Naive thymus-derived CD4-positive, alpha-beta T cell (primary cell): ENCODE measurements around the gene DCDC2. TPM values are rescaled to one million over a fixed set of nuclear protein-coding genes. Genes with fewer than 3 reads are reported as not detected.

Experiments used
- ATAC-seq: fragments of 150-1000 bp; cut with Tn5 transposase; 2 replicates; pipeline ENCODE4 v1.10.0; 2021; ENCODE audit warnings: mild to moderate bottlenecking, moderate library complexity
- CTCF ChIA-PET: fragments of 350-600 bp; sonication (Branson Sonifier 250); formaldehyde crosslinking; loops from one replicate; lab custom pipeline; 2021; ENCODE audit warnings: antibody characterized with exemption; lab: Charles Lee
- POLR2A ChIA-PET: fragments of 350-600 bp; sonication (Branson Sonifier 250); formaldehyde crosslinking; loops from one replicate; lab custom pipeline; 2021; ENCODE audit warnings: antibody characterized with exemption, inconsistent platforms; lab: Charles Lee
- DNase-seq, 9 donors: peaks; one replicate each; pipeline versions ENCODE4 v3.0.0 to v3.0.0-alpha.2; 2020 to 2022; ENCODE audit warnings: mixed read lengths in 1 of 9
- H3K27ac ChIP-seq: one replicate; pipeline ENCODE4 v1.7.0; 2013; ENCODE audit warnings: mild to moderate bottlenecking, low read depth, low read length, moderate library complexity
- H3K27me3 ChIP-seq, 2 donors: one replicate each; pipeline ENCODE4 v1.7.0; 2013; ENCODE audit warnings: low read length in 2 of 2, mild to moderate bottlenecking in 2 of 2, moderate library complexity in 2 of 2; ENCODE audit not compliant: control insufficient read depth in 2 of 2, insufficient read depth in 2 of 2
- H3K36me3 ChIP-seq, 3 experiments: 1 replicate in 2 of 3; 2 replicates in 1 of 3; pipeline ENCODE4 v1.7.0; 2013; ENCODE audit warnings: low read length in 3 of 3, mild to moderate bottlenecking in 3 of 3, moderate library complexity in 1 of 3; ENCODE audit not compliant: insufficient read depth in 3 of 3, control insufficient read depth in 2 of 3
- H3K4me1 ChIP-seq, 2 donors: one replicate each; pipeline ENCODE4 v1.7.0; 2013; ENCODE audit warnings: low read length in 2 of 2, mild to moderate bottlenecking in 2 of 2, moderate library complexity in 1 of 2; ENCODE audit not compliant: control insufficient read depth in 2 of 2, insufficient read depth in 2 of 2
- H3K4me3 ChIP-seq: 2 replicates; pipeline ENCODE4 v1.7.0; 2013; ENCODE audit warnings: mild to moderate bottlenecking, low read length
- H3K9me3 ChIP-seq, 3 experiments: 1 replicate in 2 of 3; 2 replicates in 1 of 3; pipeline ENCODE4 v1.7.0; 2013; ENCODE audit warnings: low read length in 3 of 3; ENCODE audit not compliant: control insufficient read depth in 2 of 3
- H3K27ac Mint-ChIP-seq, 9 donors: one replicate each; pipeline ENCODE4 v1.8.0; 2020 to 2022; ENCODE audit warnings: mixed read lengths in 9 of 9, mild to moderate bottlenecking in 8 of 9, moderate library complexity in 5 of 9, inconsistent platforms in 2 of 9
- H3K27me3 Mint-ChIP-seq, 5 donors: one replicate each; pipeline ENCODE4 v1.8.0; 2021 to 2022; ENCODE audit warnings: mixed read lengths in 5 of 5, mild to moderate bottlenecking in 1 of 5
- H3K36me3 Mint-ChIP-seq, 5 donors: one replicate each; pipeline ENCODE4 v1.8.0; 2020 to 2022; ENCODE audit warnings: mixed read lengths in 5 of 5, mild to moderate bottlenecking in 3 of 5, inconsistent platforms in 1 of 5
- H3K4me1 Mint-ChIP-seq, 7 donors: one replicate each; pipeline ENCODE4 v1.8.0; 2020 to 2022; ENCODE audit warnings: mixed read lengths in 7 of 7, mild to moderate bottlenecking in 3 of 7, inconsistent platforms in 1 of 7
- H3K4me3 Mint-ChIP-seq, 10 donors: one replicate each; pipeline ENCODE4 v1.8.0; 2020 to 2022; ENCODE audit warnings: mild to moderate bottlenecking in 10 of 10, mixed read lengths in 10 of 10, moderate library complexity in 6 of 10, inconsistent platforms in 2 of 10
- H3K9me3 Mint-ChIP-seq, 11 donors: one replicate each; pipeline ENCODE4 v1.8.0; 2020 to 2022; ENCODE audit warnings: mixed read lengths in 11 of 11, mild to moderate bottlenecking in 4 of 11, inconsistent platforms in 1 of 11, moderate library complexity in 1 of 11
- intact Hi-C, 2 donors: fragments of 100-400 bp; cut with micrococcal nuclease; formaldehyde crosslinking; loops; one replicate each; pipeline ENCODE4 v1.15.1; 2023
- polyA plus RNA-seq, 2 donors: library from polyadenylated mRNA; unstranded; fragments of 300-500 nt; fragmentation: Illumina TruSeq; gene quantifications; one replicate each; pipeline ENCODE4 v1.2.3, GENCODE V29; 2021
- total RNA-seq, 6 experiments: library from RNA in 5 of 6; stranded (reverse) in 5 of 6; gene quantifications; 1 replicate in 5 of 6; 2 replicates in 1 of 6; pipeline ENCODE4 v1.2.3 and lab custom pipeline; 2021 to 2026

Gene DCDC2
- under 1 TPM in 2 of 5 experiments, not detected in 3; 0.24 to 0.92 TPM for total RNA-seq
- not detected for polyA plus RNA-seq
- 0.67 reads per million for total RNA-seq (lab: John Stamatoyannopoulos, UW)

GRCh38 chr6:24357336-24358218, at the start of gene DCDC2:
TSS of gene DCDC2 (minus strand) at chr6:24358059. CDS start at chr6:24357750, 309 bp downstream.
- H3K36me3 Mint-ChIP-seq = no peaks in the 10 kb centered on the region
- H3K9me3 Mint-ChIP-seq = no peaks in the 10 kb centered on the region
- peak; percentile 23 for ATAC-seq
- peak within 1 kb of the TSS in 7 of 9 donors; percentile 42 to 83 (median 75) for H3K27ac Mint-ChIP-seq
- H3K9me3 ChIP-seq = no peaks in the 10 kb centered on the region
- intact Hi-C loops = loop anchor here (2.0 to 5.0 kb wide), 2 partner anchors 45 to 75 kb away; partner anchors contain the start of gene MRS2 (in 2 of the 2)
- peaks cover 7 to 11% of the 10 kb centered on the region in 2 donors for H3K4me1 ChIP-seq
- H3K4me3 ChIP-seq = peak within 1 kb of the TSS; percentile 49
- H3K4me3 Mint-ChIP-seq = peak within 1 kb of the TSS; percentile 75 to 96 (median 86)
- peaks cover 0 to 61% (median 1%) of the 10 kb centered on the region in 5 donors for H3K27me3 Mint-ChIP-seq
- H3K36me3 ChIP-seq = no peaks in the 10 kb centered on the region
- ChIA-PET POLR2A (no interaction called here), CTCF (interaction anchor here (0.6 kb wide), 1 partner anchor 63 kb away, joined by 3 read pairs; no protein-coding TSS in a partner anchor)
- no peaks in the 10 kb centered on the region for H3K27me3 ChIP-seq
- no peak within 1 kb of the TSS for H3K27ac ChIP-seq
- H3K4me1 Mint-ChIP-seq = peaks cover 10 to 39% (median 28%) of the 10 kb centered on the region in 7 donors
- peak; percentile 10 to 64 (median 44) for DNase-seq

- ATAC-seq = no peak
- H3K27ac Mint-ChIP-seq = peak overlapping the region in 1 of 9 donors; percentile 32
Measured at GRCh38 chr6:24405262-24405661, 47.4 kb upstream of the DCDC2 start.

GRCh38 chr6:24403501-24403824, 45.6 kb upstream of the DCDC2 start:
- Mint-ChIP-seq H3K4me3 (peak overlapping the region; percentile 92 to 99 (median 96)), H3K36me3 (peaks cover 0 to 9% (median 5%) of the 10 kb centered on the region in 5 donors), H3K4me1 (peaks cover 10 to 36% (median 30%) of the 10 kb centered on the region in 7 donors), H3K9me3 (no peaks in the 10 kb centered on the region), H3K27ac (peak overlapping the region; percentile 58 to 96 (median 90)), H3K27me3 (peaks cover 12 to 21% (median 18%) of the 10 kb centered on the region in 5 donors)
- Histone ChIP-seq H3K4me1 (peaks cover 4 to 9% of the 10 kb centered on the region in 2 donors), H3K4me3 (peak overlapping the region; percentile 97), H3K27me3 (no peaks in the 10 kb centered on the region), H3K36me3 (peaks cover 0 to 20% (median 0%) of the 10 kb centered on the region in 3 experiments), H3K27ac (peak overlapping the region; percentile 64), H3K9me3 (no peaks in the 10 kb centered on the region)
- ATAC-seq (no peak), DNase-seq (no peak)
- intact Hi-C loops = loop anchor here (2.0 to 5.0 kb wide), 3 partner anchors 45 to 734 kb away; partner anchors contain the start of gene DCDC2 (in 2 of the 2)
- CTCF ChIA-PET = no interaction called here
- POLR2A ChIA-PET = no interaction called here

More at GRCh38 chr6:24405262-24405661, 47.4 kb upstream of the DCDC2 start:
- ChIA-PET CTCF (no interaction called here), POLR2A (no interaction called here)
- H3K36me3 ChIP-seq = peaks cover 0 to 36% (median 6%) of the 10 kb centered on the region in 3 experiments
- peaks cover 4 to 9% of the 10 kb centered on the region in 2 donors for H3K4me1 ChIP-seq
- Mint-ChIP-seq H3K27me3 (peaks cover 0 to 8% (median 5%) of the 10 kb centered on the region in 5 donors), H3K4me3 (peak overlapping the region in 1 of 10 donors; percentile 61), H3K4me1 (peaks cover 10 to 38% (median 32%) of the 10 kb centered on the region in 7 donors), H3K36me3 (peaks cover 0 to 7% (median 5%) of the 10 kb centered on the region in 5 donors), H3K9me3 (no peaks in the 10 kb centered on the region)
- H3K27ac ChIP-seq = no peak overlapping the region
- H3K27me3 ChIP-seq = no peaks in the 10 kb centered on the region
- intact Hi-C loops = no loop called here
- H3K4me3 ChIP-seq = no peak overlapping the region
- no peak for DNase-seq
- no peaks in the 10 kb centered on the region for H3K9me3 ChIP-seq

- Mint-ChIP-seq H3K27me3 (peaks cover 17 to 25% (median 23%) of the 10 kb centered on the region in 5 donors), H3K9me3 (no peaks in the 10 kb centered on the region), H3K36me3 (peaks cover 0 to 9% (median 5%) of the 10 kb centered on the region in 5 donors), H3K4me3 (peak within 1 kb of the TSS; percentile 92 to 99 (median 96)), H3K27ac (peak within 1 kb of the TSS; percentile 58 to 96 (median 90)), H3K4me1 (peaks cover 10 to 35% (median 30%) of the 10 kb centered on the region in 7 donors)
- Histone ChIP-seq H3K27me3 (no peaks in the 10 kb centered on the region), H3K27ac (peak within 1 kb of the TSS; percentile 64), H3K9me3 (no peaks in the 10 kb centered on the region), H3K4me3 (peak within 1 kb of the TSS; percentile 97), H3K36me3 (peaks cover 0 to 17% (median 0%) of the 10 kb centered on the region in 3 experiments), H3K4me1 (peaks cover 4 to 9% of the 10 kb centered on the region in 2 donors)
- peak; percentile 65 to 81 (median 78) for DNase-seq
- peak; percentile 96 for ATAC-seq
- intact Hi-C loops = loop anchor here (2.0 to 5.0 kb wide), 3 partner anchors 44 to 734 kb away; partner anchors contain the start of gene DCDC2 (in 2 of the 2)
- ChIA-PET POLR2A (interaction anchor here (0.9 kb wide), 1 partner anchor 11 kb away, joined by 3 read pairs; no protein-coding TSS in a partner anchor), CTCF (interaction anchor here (0.6 kb wide), 1 partner anchor 65 kb away, joined by 3 read pairs; no protein-coding TSS in a partner anchor)
Measured at GRCh38 chr6:24402697-24403500, 45.0 kb upstream of the DCDC2 start, which contains the start of gene MRS2. TSS of gene MRS2 (plus strand) at chr6:24402936. CDS start at chr6:24403047, 111 bp downstream.

GRCh38 chr6:24401458-24401857, 43.6 kb upstream of the DCDC2 start:
- Histone ChIP-seq H3K9me3 (peaks cover 0 to 6% (median 0%) of the 10 kb centered on the region in 3 experiments), H3K4me1 (peaks cover 4 to 9% of the 10 kb centered on the region in 2 donors), H3K4me3 (no peak overlapping the region), H3K27me3 (no peaks in the 10 kb centered on the region), H3K36me3 (peaks cover 0 to 10% (median 0%) of the 10 kb centered on the region in 3 experiments), H3K27ac (no peak overlapping the region)
- DNase-seq = no peak
- Mint-ChIP-seq H3K4me1 (peaks cover 10 to 34% (median 30%) of the 10 kb centered on the region in 7 donors), H3K27ac (no peak overlapping the region), H3K36me3 (peaks cover 0 to 9% (median 5%) of the 10 kb centered on the region in 5 donors), H3K4me3 (peak overlapping the region in 2 of 10 donors; percentile 25 to 34), H3K9me3 (peaks cover 0 to 11% (median 4%) of the 10 kb centered on the region in 11 donors), H3K27me3 (peaks cover 30 to 38% (median 31%) of the 10 kb centered on the region in 5 donors)
- ChIA-PET CTCF (no interaction called here), POLR2A (interaction anchor here (0.7 kb wide), 1 partner anchor 689 kb away, joined by 3 read pairs; no protein-coding TSS in a partner anchor)
- intact Hi-C loops = loop anchor here in 1 of 2 donors (5.0 kb wide), 2 partner anchors 119 to 736 kb away; no protein-coding TSS in a partner anchor
- ATAC-seq = no peak
